SH-SY5Y (cell line): Measurements from ENCODE around the gene TECR.

Experiments used
- GATA2 ChIP-seq: IDR thresholded peaks from 2 replicates; pipeline ENCODE4 v1.6.1; 2011; ENCODE audit warnings: mild to moderate bottlenecking, low read depth, low read length
- GATA3 ChIP-seq: IDR thresholded peaks from 2 replicates; pipeline ENCODE4 v1.6.1; 2011; ENCODE audit warnings: low read depth, mild to moderate bottlenecking, low read length, moderate library complexity

GRCh38 chr19:14566712-14567077, 37.3 kb downstream of the TECR start:
- no peak for TF ChIP-seq GATA2
- no peak for TF ChIP-seq GATA3
